ENCODE data around the gene CT45A2.
"Not testable (repeated sequence)": the region's sequence is repeated elsewhere in the genome, so short reads cannot be mapped to it uniquely, and the experiment has no call there.

CT45A2 gene

GRCh38 chrX:135819912-135820311 lies at the start of gene CT45A2:
CT45A2 (minus strand) TSS chrX:135820012; CDS start chrX:135816265, 3,747 bp downstream.
- DNase-seq (ENCODE audit: low read depth, low spot score): not testable (repeated sequence)

GRCh38 chrX:135854438-135854837 lies 34.6 kb upstream of the CT45A2 start, which contains the start of gene CT45A8:
CT45A8 (minus strand) TSS chrX:135854538; CDS start chrX:135850783, 3,755 bp downstream.
- DNase-seq (ENCODE audit: low read depth, low spot score): not testable (repeated sequence)

GRCh38 chrX:135837180-135837579 lies 17.4 kb upstream of the CT45A2 start, which contains the start of gene CT45A7:
CT45A7 (minus strand) TSS chrX:135837280; CDS start chrX:135833533, 3,747 bp downstream.
- DNase-seq (ENCODE audit: low read depth, low spot score): not testable (repeated sequence)

GRCh38 chrX:135802687-135803086 lies 17.1 kb downstream of the CT45A2 start, which contains the start of gene CT45A6:
CT45A6 (minus strand) TSS chrX:135802787; CDS start chrX:135798993, 3,794 bp downstream.
- not testable (repeated sequence) for DNase-seq (ENCODE audit: low read depth, low spot score)

GRCh38 chrX:135785403-135785802 lies 34.4 kb downstream of the CT45A2 start, which contains the start of gene CT45A5:
CT45A5 (minus strand) TSS chrX:135785503; CDS start chrX:135781729, 3,774 bp downstream.
- not testable (repeated sequence) for DNase-seq (ENCODE audit: low read depth, low spot score)

GRCh38 chrX:135768091-135768490 lies 51.7 kb downstream of the CT45A2 start, which contains the start of gene CT45A3:
CT45A3 (minus strand) TSS chrX:135768191; CDS start chrX:135764444, 3,747 bp downstream.
- not testable (repeated sequence) for DNase-seq (ENCODE audit: low read depth, low spot score)

All from iPS DF 19.7 (cell line).